HCEC 1CT (cell line): ENCODE data around the gene DNAJC4.

ENCODE experiments used
- DNase-seq: peaks from one replicate; pipeline ENCODE4 v3.0.0-alpha.2; 2017

Gene DNAJC4

DNA sequence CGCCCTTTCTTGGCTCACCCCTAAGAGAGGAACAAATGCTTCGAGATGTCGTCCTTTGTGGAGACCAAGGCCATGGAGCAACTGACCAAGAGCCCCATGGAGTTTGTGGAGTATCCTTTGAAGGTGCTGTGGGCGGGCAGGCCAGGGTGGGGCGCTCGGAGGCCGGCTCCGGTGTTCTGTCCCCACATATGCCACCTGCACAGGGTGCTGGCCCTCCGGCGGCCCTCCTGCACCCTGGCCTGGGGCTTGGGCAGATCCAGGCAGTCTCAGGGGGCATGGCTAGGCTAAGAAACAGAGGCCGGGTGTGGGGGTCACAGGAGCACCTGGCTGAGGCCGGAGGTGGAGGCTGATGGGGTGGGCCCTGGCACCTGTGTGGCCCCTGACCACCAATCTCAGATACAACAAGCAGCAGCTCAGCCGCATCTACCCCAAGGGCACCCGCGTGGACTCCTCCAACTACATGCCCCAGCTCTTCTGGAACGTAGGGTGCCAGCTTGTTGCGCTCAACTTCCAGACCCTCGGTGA is 31.3 kb downstream of the DNAJC4 start:
- no peak for DNase-seq

- DNase-seq: no peak
Observed at GRCh38 chr11:64262271-64263002, 32.1 kb downstream of the DNAJC4 start.

DNA sequence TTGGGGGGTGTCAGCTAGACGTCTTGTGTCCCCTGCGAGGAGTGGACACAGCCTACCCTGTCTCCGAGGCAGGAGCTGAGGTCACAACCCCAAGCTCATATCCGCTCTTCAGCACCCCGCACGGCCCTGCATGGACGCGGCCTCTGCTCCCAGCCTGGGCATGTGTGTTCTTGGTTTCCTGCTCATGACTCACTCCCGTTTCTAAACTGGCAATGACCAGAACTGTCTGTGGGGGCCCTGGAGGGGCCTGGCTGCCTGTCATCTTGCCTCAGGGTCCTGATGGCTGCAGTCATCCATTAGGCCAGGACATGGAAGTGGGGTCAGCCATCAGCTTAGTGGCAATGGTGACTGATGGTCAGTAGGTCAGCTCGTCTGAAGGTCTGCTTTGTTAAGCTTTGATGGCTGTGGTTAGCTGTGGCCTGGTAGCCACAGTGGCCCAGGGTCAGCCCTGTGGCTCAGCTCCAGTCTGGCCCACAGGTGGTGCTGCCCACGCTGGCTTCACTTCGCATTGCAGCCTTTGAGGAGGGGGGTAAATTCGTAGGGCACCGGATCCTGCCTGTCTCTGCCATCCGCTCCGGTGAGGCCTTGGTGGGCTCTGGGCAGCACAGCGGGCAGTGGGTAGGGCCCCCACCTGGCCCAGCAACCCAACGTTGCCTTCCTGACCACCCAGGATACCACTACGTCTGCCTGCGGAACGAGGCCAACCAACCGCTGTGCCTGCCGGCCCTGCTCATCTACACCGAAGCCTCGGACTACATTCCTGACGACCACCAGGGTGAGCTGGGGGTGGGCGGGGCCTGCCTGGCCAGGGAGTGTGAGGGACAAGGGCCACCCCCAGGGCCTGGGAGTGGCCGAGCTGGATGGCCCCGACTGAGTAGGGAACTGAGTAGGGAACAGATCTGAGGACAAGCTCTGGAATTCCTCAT is 32.9 kb downstream of the DNAJC4 start:
- peak; percentile 28 for DNase-seq

- DNase-seq: no peak
Observed at GRCh38 chr11:64263947-64264317, 33.6 kb downstream of the DNAJC4 start.

GRCh38 chr11:64264371-64264852 is 34.1 kb downstream of the DNAJC4 start:
- DNase-seq: no peak

- DNase-seq: no peak
Observed at GRCh38 chr11:64265176-64266160, 35.1 kb downstream of the DNAJC4 start.

DNA sequence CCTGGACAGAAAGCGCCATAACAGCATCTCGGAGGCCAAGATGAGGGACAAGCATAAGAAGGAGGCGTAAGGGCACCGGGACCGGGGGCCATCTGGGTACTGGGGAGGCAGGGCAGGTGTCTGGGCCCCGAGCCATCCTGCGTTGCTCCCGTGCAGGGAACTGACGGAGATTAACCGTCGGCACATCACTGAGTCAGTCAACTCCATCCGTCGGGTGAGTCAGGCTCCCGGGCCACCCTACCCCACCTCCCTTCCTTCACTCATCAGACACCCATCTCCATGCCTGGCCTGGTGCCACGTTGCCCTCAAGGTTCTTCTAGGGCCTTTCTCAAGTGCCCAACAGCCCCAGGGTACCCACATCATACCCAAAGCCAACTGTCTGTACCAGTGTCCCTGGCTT is 36.0 kb downstream of the DNAJC4 start:
- no peak for DNase-seq

- DNase-seq: no peak
Observed at GRCh38 chr11:64267207-64267945, 37.0 kb downstream of the DNAJC4 start.

DNA sequence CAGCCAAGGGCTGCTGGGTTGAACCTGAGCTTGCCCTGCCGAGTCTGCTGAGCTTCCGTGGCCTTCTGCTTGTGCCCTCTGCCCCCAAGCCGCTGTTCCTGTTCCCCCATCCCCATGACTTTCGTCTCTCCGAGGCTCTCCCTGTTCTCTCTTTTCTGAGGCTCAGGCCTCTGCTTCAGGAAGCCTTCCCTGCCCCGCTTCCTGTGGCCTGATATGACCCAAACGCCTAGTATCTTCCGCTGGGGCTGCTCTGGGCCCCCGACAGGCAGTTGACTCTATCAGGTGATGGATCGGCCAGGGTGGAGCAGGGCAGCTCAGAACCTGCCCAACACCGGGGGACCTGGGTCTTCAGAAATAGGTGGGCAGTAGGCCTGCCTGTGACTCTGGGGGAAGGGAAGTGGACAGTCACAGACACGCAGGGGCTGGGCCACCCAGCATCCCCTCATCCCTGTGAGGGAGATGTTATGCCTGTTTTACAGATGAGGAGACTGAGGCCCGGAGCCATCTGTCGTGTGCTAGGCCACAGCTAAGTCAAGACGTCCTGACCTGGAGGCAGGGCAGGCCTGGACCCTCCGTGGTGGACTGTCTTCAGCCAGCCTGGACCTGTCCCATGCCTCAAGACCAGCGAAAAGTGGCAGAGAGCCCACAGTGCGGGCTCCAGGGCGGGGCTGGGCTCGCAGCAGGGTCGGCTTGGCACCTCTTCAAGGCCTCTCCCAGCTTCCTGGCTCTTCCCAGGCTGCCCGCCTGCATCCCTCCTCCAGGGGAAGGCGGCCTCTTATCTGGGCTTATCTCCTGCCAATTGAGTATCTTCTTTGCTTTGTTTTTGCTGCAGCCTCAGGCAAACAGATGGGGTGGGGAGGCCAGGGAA is 37.9 kb downstream of the DNAJC4 start:
- no peak for DNase-seq

DNA sequence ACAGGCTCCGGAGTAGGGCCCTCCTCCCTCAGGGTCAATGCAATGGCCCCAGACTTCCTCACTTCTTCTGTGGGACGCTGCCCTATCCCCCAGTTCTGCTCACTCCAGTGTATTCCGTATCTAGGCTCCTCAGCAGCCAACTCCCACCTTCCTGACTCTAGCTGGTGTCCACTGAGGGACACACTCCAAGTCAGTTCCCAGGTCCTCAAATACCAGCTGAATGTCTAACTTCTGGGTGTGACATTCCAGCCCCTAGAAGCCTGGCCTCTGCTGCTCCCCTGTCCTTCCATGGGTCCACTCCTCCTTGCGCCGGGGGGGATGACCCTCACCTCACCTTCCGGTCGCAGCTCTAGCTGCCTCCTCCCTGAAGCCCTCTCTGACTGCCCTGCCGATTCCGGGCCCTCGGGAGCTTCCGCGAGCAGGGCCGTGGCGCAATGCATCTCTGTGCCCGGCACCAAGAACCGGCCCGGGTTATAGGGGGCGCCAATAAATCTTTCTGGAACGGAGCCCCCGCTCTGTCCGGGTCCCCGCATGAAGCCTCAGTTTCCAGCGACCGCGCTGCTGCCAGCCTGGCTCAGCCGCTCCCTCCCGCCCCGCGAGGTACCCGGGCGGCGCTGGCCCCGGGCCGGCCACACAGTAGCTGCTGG is 38.7 kb downstream of the DNAJC4 start:
- DNase-seq: peak; percentile 65

DNA sequence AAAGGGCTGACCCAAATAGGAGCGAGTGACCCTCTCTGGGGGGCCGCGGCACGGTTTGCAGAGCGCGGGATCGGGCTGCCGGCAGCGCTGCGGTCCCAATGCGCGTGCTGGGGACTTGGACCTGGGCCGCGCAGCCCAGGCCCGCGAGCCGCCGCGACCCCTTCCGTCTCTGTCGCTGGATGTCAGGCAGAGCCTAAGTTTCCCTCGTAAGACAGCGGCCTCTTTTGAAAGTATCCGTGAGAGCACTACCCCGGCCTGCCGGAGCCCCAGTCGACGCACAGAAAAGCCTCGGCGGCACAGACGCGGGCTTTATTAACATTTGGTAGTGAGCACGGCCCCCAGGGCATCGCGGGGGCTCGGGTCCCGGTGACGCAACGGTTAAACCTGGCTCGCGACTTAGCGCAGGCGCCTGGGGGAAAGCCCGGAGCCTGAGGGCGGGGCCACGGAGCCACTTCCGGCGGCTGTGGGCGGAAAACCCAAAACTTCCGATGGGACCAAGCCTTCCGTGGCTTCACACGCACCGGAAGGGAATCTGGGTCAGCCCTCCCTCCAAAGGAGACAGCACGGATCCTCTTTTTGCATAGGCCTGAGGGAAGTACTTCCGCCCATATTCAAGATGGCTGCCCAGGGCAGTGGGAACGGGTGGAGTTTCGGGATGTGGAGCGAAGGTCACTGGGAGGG is 39.3 kb downstream of the DNAJC4 start:
- peak; percentile 100 for DNase-seq

- no peak for DNase-seq
Observed at GRCh38 chr11:64275031-64275800, 44.9 kb downstream of the DNAJC4 start.

GRCh38 chr11:64275841-64276240 is 45.5 kb downstream of the DNAJC4 start:
- DNase-seq: no peak

DNA sequence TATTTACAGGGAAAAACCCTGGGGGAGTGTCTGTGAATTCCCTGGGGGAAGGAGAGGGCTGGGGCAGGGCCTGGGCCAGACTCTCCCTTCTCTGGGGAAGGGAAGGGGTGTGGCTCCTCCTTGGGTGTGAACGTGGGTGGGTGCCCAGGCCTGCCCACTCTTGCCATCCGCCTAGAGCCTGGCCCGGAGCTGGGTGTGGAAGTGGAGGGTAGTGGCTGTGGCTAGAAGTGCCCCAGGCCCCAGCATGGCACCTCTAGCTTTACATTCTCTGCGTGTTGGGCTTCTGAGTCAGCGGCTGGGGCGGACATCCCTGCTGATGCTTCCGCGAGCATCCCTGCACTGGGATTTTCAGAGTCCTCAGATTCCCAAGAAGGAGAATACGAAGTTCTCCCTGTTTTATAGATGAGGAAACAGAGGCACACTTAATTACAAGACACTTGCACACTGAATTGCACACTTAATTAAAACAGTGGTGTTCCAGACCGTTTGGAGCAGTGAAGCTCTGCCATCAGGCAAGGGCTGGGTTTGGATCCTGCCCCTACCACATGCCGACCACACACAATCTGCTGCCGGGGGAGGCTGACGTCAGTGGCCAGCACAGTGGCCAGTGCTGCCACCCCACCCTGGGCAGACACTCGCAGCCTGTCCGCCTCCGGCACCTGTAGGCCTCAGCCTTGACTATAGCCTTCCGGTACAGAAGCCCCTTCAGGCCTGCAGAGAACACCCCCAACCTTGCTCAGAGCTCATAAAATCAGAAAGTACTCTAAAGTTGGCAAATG is 46.5 kb downstream of the DNAJC4 start:
- DNase-seq: no peak

GRCh38 chr11:64278576-64279190 is 48.3 kb downstream of the DNAJC4 start:
- DNase-seq: no peak

DNA sequence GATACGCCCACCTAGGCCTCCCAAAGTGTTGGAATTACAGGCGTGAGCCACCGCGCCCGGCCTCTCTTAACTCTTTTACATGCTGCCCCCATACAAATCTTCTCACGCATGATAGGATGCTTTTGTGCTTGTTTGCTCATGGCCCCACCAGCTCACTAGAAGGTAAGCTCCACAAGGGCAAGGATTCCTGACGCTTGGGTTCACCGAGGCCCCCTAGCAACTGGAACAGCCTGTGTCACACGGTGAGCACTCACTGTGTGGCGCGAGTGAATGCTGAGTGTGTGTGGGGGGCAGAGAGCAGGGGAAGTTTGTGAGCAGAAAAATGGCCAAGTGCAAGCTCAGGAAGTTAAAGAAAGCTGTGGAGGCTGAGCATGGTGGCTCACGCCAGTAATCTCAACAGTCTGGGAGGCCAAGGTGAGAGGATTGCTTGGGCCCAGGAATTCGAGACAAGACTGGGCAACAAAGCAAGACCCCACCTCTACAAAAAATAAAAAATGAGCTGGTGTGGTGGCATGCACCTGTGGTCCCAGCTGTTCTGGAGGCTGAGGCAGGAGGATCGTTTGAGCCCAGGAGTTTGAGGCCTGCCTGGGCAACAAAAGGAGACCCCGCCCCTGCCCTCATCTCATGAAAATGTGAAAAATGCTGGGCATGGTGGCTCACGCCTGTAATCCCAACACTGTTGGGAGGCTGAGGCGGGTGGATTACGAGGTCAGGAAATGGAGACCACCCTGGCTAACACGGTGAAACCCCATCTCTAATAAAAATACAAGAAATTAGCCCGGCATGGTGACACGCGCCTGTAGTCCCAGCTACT is 51.8 kb downstream of the DNAJC4 start:
- DNase-seq: no peak

DNA sequence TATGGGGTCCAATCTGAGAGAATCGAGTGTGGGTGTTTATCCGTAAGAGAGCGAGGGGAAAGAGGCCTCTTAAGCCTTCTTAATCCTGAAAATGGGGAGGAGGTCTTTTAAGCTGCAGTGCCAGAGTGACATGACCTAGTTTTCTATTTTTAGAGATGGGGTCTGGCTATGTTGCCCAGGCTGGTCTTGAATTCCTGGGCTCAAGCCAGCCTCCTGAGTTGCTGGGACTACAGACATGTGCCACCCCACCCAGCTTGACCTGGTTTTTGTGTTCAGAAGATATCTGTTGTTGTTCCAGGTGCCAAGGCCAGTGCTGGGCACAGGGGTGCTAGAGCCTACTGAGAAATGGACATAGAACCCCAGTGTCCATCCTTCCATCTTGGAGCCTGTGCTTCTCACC is 52.7 kb downstream of the DNAJC4 start:
- DNase-seq: no peak
